AG04450 (cell line): ENCODE data around the gene PIP5K1B. TPM values are rescaled to one million over a fixed set of nuclear protein-coding genes. Genes with fewer than 3 reads are reported as not detected.

ENCODE experiments used
- CTCF ChIA-PET: fragments of 300-600, 350-600 bp; formaldehyde crosslinking; extraction: SDS; loops from one replicate; lab custom pipeline; 2022; ENCODE audit warnings: antibody characterized with exemption, inconsistent platforms; lab: Charles Lee
- POLR2A ChIA-PET: fragments of 350-600 bp; formaldehyde crosslinking; extraction: SDS; loops from one replicate; lab custom pipeline; 2021; ENCODE audit warnings: antibody characterized with exemption, inconsistent platforms; lab: Yijun Ruan, JAX
- DNase-seq: peaks from one replicate; pipeline ENCODE4 v3.0.0-alpha.2; 2011; ENCODE audit warnings: low read depth, low spot score
- H3K27ac ChIP-seq: one replicate; pipeline ENCODE4 v1.5.1; 2012; ENCODE audit warnings: low read depth, low read length, control low read depth
- H3K27me3 ChIP-seq: one replicate; pipeline ENCODE4 v1.6.0; 2012; ENCODE audit warnings: low read length; ENCODE audit not compliant: control insufficient read depth, insufficient read depth
- H3K4me3 ChIP-seq: 2 replicates; pipeline ENCODE4 v1.5.1; 2011; ENCODE audit warnings: mild to moderate bottlenecking, low read depth, low read length, control low read depth
- H3K9me3 ChIP-seq: 2 replicates; pipeline ENCODE4 v1.5.1; 2012; ENCODE audit warnings: low read length; ENCODE audit not compliant: control insufficient read depth, insufficient read depth
- CTCF ChIP-seq: IDR thresholded peaks from 2 replicates; pipeline ENCODE4 v1.5.1; 2011; ENCODE audit warnings: low read depth, low read length, control low read depth, inconsistent platforms
- polyA plus RNA-seq: library from polyadenylated mRNA; depleted of rRNA; stranded (reverse); fragments of >200 nt; gene quantifications from 2 replicates; pipeline ENCODE4 v1.2.3, GENCODE V29; 2011

PIP5K1B gene
- polyA plus RNA-seq, 1 experiment: not detected

DNA sequence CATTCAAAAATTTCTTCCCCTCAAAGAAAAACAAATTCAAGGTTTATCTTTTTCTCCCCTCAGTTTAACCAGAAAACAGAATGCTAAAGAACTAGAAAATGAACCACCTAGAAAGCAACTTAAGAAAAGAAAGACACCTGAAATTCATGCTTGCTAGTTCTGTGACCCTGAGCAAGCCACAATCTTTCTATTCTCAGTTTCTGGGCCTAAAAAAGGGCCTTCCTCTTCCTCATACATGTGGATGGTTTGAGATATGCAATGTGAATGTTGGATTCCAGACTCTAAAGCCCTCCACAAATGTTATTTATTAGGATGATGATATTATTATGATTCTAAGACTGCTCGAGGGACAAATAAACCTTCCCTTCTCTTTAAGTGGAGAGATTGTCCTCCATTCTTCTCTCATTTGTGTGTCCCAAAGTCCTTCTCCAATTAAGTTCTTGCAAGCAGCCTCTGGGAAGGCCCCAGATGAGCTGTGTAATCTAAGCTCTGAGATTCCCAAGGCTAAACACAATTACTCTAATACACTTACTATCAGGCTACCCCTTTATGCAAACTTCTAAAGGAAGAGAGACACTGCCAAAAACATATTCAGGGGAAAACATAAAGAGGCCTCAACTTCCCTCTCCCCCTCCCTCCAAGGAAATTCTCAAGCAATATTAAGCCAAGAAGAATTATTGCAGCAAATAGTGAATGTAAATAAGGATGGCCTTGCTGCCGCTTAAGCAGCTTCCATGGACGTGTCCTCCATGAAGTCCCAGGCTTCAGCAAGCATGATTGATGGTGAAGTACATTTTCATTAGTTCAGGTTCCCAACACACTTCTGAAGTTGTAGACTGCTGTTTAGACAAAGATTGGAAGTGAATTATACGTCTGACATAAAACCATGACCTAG, 228.6 kb downstream of the PIP5K1B start:
- CTCF ChIA-PET: interaction anchor here (0.6 kb wide), 1 partner anchor 32 kb away, joined by 5 read pairs; no protein-coding TSS in a partner anchor

GRCh38 chr9:68934329-68934644, 229.2 kb downstream of the PIP5K1B start:
- no peak overlapping the region for H3K4me3 ChIP-seq
- no peak overlapping the region for H3K27ac ChIP-seq
- no peaks in the 10 kb centered on the region for H3K9me3 ChIP-seq
- H3K27me3 ChIP-seq: no peaks in the 10 kb centered on the region
- no peak for TF ChIP-seq CTCF
- DNase-seq: no peak
- ChIA-PET POLR2A (no interaction called here), CTCF (interaction anchor here (0.6 kb wide), 1 partner anchor 32 kb away, joined by 5 read pairs; no protein-coding TSS in a partner anchor)

More for the DNA sequence above, 228.6 kb downstream of the PIP5K1B start:
- H3K27ac ChIP-seq: no peak overlapping the region
- H3K9me3 ChIP-seq: no peaks in the 10 kb centered on the region
- DNase-seq: no peak
- no peak overlapping the region for H3K4me3 ChIP-seq
- TF ChIP-seq CTCF: no peak
- H3K27me3 ChIP-seq: no peaks in the 10 kb centered on the region
- POLR2A ChIA-PET: no interaction called here

GRCh38 chr9:68940573-68940972, 235.5 kb downstream of the PIP5K1B start:
- no peak overlapping the region for H3K4me3 ChIP-seq
- POLR2A ChIA-PET: no interaction called here
- TF ChIP-seq CTCF: no peak
- H3K9me3 ChIP-seq: no peaks in the 10 kb centered on the region
- CTCF ChIA-PET: no interaction called here
- no peak overlapping the region for H3K27ac ChIP-seq
- DNase-seq: no peak
- H3K27me3 ChIP-seq: no peaks in the 10 kb centered on the region

DNA sequence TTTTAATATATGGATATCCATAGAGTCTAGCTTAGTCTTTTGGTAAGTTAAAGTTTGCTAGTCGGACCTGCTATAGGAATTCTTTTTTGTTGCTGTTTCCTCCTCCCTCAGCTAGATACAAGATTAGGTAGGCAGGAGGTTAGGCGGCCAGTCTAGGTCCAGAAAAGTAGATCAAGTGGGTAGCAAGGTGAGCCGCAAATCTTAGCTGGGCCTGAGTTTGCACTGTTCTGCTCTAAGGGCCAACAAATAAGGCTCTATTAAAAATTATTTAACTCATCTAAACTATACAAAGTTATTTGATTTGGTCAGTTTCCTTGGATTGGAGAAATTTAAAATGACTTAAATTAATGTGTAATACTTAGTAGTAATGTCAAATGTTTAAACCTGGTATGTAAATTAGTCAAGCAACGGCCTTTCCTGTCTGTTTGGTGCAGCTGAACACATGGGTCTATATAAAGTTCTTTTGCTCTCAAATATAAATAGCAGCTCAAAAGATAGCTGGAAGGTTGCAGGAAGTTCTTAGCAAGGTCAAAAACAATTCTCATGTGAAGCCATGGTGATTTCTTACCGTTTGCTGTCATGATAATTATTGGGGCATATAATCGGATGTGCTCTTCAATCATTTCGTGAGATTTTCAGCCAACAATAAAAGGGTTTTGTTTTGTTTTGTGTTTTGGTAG, 236.9 kb downstream of the PIP5K1B start:
- CTCF ChIA-PET: no interaction called here
- POLR2A ChIA-PET: no interaction called here
- H3K9me3 ChIP-seq: no peaks in the 10 kb centered on the region
- no peak for DNase-seq
- TF ChIP-seq CTCF: no peak
- no peak overlapping the region for H3K4me3 ChIP-seq
- no peaks in the 10 kb centered on the region for H3K27me3 ChIP-seq
- no peak overlapping the region for H3K27ac ChIP-seq

DNA sequence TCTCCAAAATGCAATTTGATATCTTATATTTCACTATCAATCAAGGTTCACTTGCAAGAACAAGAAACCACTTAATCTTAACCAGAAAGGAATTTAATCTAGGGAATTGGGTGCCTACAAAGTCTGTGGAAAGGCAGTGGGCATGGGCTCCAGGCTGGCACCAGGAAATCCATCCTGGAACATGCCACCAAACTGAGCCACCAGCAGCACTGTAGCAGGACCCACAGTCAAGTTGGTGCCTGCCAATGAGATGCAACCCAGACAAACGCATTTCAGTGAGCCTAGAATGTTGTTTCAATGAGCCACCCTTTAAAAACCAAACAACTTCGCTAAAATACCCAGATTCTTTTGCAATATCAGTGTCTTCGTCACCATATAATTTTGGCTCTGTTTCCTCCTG, 237.8 kb downstream of the PIP5K1B start:
- H3K4me3 ChIP-seq: no peak overlapping the region
- no peak for DNase-seq
- TF ChIP-seq CTCF: no peak
- ChIA-PET CTCF (no interaction called here), POLR2A (no interaction called here)
- no peak overlapping the region for H3K27ac ChIP-seq
- no peaks in the 10 kb centered on the region for H3K27me3 ChIP-seq
- no peaks in the 10 kb centered on the region for H3K9me3 ChIP-seq
